PC-3 (cell line): ENCODE measurements around the gene RMC1. TPM values are rescaled to one million over a fixed set of nuclear protein-coding genes. Genes with fewer than 3 reads are reported as not detected.

ENCODE experiments used
- ATAC-seq: fragments of 200-7000 bp; cut with Tn5 transposase; 2 replicates; pipeline ENCODE4 v1.9.1; 2020; ENCODE audit warnings: mild to moderate bottlenecking, moderate library complexity
- BruUV-seq: library from RNA; stranded (reverse); fragments of 400-500 nt; replicated peaks from 2 replicates; lab custom pipeline; 2021; lab: Mats Ljungman, UMichigan
- CTCF ChIA-PET: fragments of 300-600 bp; sonication (Branson Sonifier 250); formaldehyde crosslinking; loops from one replicate; lab custom pipeline; 2022; ENCODE audit warnings: antibody characterized with exemption; lab: Charles Lee
- POLR2A ChIA-PET: fragments of 300-600 bp; sonication (Branson Sonifier 250); formaldehyde crosslinking; loops from one replicate; lab custom pipeline; 2022; ENCODE audit warnings: antibody characterized with exemption; ENCODE audit not compliant: unreplicated experiment; lab: Charles Lee
- DNase-seq: peaks from one replicate; pipeline ENCODE4 v3.0.0-alpha.2; 2015
- H2AFZ ChIP-seq: fragments of 300-600 bp; sonication (generic); 2 replicates; pipeline ENCODE4 v1.6.0; 2016; ENCODE audit warnings: antibody characterized with exemption, low read length
- H3F3A ChIP-seq: fragments of 300-600 bp; sonication (generic); one replicate; pipeline ENCODE4 v1.6.0; 2017; ENCODE audit warnings: antibody characterized with exemption, low read length, control low read depth, mild to moderate bottlenecking; ENCODE audit not compliant: unreplicated experiment
- H3K27ac ChIP-seq: fragments of 300-600 bp; sonication (generic); 2 replicates; pipeline ENCODE4 v1.5.1; 2016; ENCODE audit warnings: mild to moderate bottlenecking, low read length
- H3K27me3 ChIP-seq: fragments of 300-600 bp; sonication (generic); 2 replicates; pipeline ENCODE4 v1.6.1; 2016; ENCODE audit warnings: low read length, mixed read lengths
- H3K36me3 ChIP-seq: fragments of 300-600 bp; sonication (generic); 2 replicates; pipeline ENCODE4 v1.6.1; 2016; ENCODE audit warnings: low read depth, mixed run types, low read length, mixed read lengths
- H3K4me1 ChIP-seq: fragments of 300-600 bp; sonication (generic); 2 replicates; pipeline ENCODE4 v1.5.1; 2016; ENCODE audit warnings: low read length; ENCODE audit not compliant: insufficient read depth
- H3K4me2 ChIP-seq: fragments of 300-600 bp; sonication (generic); 2 replicates; pipeline ENCODE4 v1.6.0; 2016; ENCODE audit warnings: low read length
- H3K4me3 ChIP-seq: fragments of 300-600 bp; sonication (generic); 2 replicates; pipeline ENCODE4 v1.5.1; 2016; ENCODE audit warnings: mild to moderate bottlenecking, low read length, mixed read lengths
- H3K79me2 ChIP-seq: fragments of 300-600 bp; sonication (generic); 2 replicates; pipeline ENCODE4 v1.6.1; 2017; ENCODE audit warnings: low read length, mixed read lengths
- H3K9ac ChIP-seq: fragments of 300-600 bp; sonication (generic); 2 replicates; pipeline ENCODE4 v1.6.0; 2016; ENCODE audit warnings: mild to moderate bottlenecking, low read length
- H3K9me2 ChIP-seq: fragments of 300-600 bp; sonication (generic); replicated peaks from 2 replicates; pipeline ENCODE4 v1.6.1; 2016; ENCODE audit warnings: mixed run types, low read length, mixed read lengths
- H3K9me3 ChIP-seq: fragments of 300-600 bp; sonication (generic); 2 replicates; pipeline ENCODE4 v1.6.1; 2016; ENCODE audit warnings: low read length, mixed read lengths
- H4K20me1 ChIP-seq: fragments of 300-600 bp; sonication (generic); 2 replicates; pipeline ENCODE4 v1.6.1; 2016; ENCODE audit warnings: low read length, mixed read lengths
- CTCF ChIP-seq: fragments of 300-600 bp; sonication (generic); conservative IDR thresholded peaks from 2 replicates; pipeline ENCODE4 v1.5.1; 2017; ENCODE audit warnings: antibody characterized with exemption, low read depth, mild to moderate bottlenecking, low read length
- EZH2 ChIP-seq: fragments of 300-600 bp; sonication (generic); IDR thresholded peaks from one replicate; pipeline ENCODE4 v1.6.1; 2017; ENCODE audit warnings: antibody characterized with exemption, mild to moderate bottlenecking, low read length; ENCODE audit not compliant: unreplicated experiment
- EZH2phosphoT487 ChIP-seq: fragments of 300-600 bp; sonication (generic); IDR thresholded peaks from 2 replicates; pipeline ENCODE4 v1.6.1; 2018; ENCODE audit warnings: mild to moderate bottlenecking, antibody characterized with exemption, low read length, borderline replicate concordance
- intact Hi-C: fragments of 100-400 bp; cut with micrococcal nuclease; formaldehyde crosslinking; loops from 2 replicates; pipeline ENCODE4 v1.9.0; 2023
- total RNA-seq: library from RNA; depleted of rRNA; stranded (reverse); fragments of >200 nt; gene quantifications from 2 replicates; pipeline ENCODE4 v1.2.3, GENCODE V29; 2014

RMC1 gene
- total RNA-seq, 1 experiment from 2014 or later: 23.2 TPM

GRCh38 chr18:23524213-23524707 lies 20.9 kb downstream of the RMC1 start:
- ChIA-PET POLR2A (interaction anchor here (0.6 to 0.9 kb wide), 2 partner anchors 62 to 217 kb away, joined by 3 to 10 read pairs; no protein-coding TSS in a partner anchor), CTCF (no interaction called here)
- H3K9ac ChIP-seq: peak overlapping the region; percentile 48
- peaks cover 33% of the 10 kb centered on the region for H3K4me1 ChIP-seq
- peaks cover 52% of the 10 kb centered on the region for H3K36me3 ChIP-seq
- H3K9me2 ChIP-seq: no peaks in the 10 kb centered on the region
- DNase-seq: no peak
- no peaks in the 10 kb centered on the region for H3K27me3 ChIP-seq
- H4K20me1 ChIP-seq: no peaks in the 10 kb centered on the region
- TF ChIP-seq EZH2: no peak
- no peak for TF ChIP-seq CTCF
- TF ChIP-seq EZH2phosphoT487: no peak
- peaks cover 3% of the 10 kb centered on the region for H3F3A ChIP-seq
- H3K27ac ChIP-seq: peak overlapping the region; percentile 86
- H3K79me2 ChIP-seq: no peaks in the 10 kb centered on the region
- H3K9me3 ChIP-seq: no peaks in the 10 kb centered on the region
- no peak overlapping the region for H2AFZ ChIP-seq
- intact Hi-C loops: loop anchor here (5.0 kb wide), 1 partner anchor 63 kb away; the partner anchor contains the start of gene NPC1
- ATAC-seq: no peak
- peak overlapping the region; percentile 29; the same call in 1 of the 2 replicates for H3K4me3 ChIP-seq
- no TSS peak for BruUV-seq
- H3K4me2 ChIP-seq: peak overlapping the region; percentile 69

- Histone ChIP-seq H3K79me2 (no peaks in the 10 kb centered on the region), H3K4me3 (no peak overlapping the region), H4K20me1 (no peaks in the 10 kb centered on the region), H3K4me1 (peaks cover 48% of the 10 kb centered on the region), H3F3A (peaks cover 6% of the 10 kb centered on the region), H3K27me3 (no peaks in the 10 kb centered on the region), H3K9me2 (no peaks in the 10 kb centered on the region), H3K36me3 (peaks cover 55% of the 10 kb centered on the region), H3K27ac (no peak overlapping the region), H2AFZ (no peak overlapping the region), H3K4me2 (no peak overlapping the region), H3K9me3 (no peaks in the 10 kb centered on the region), H3K9ac (no peak overlapping the region)
- no peak for ATAC-seq
- CTCF ChIA-PET: no interaction called here
- TF ChIP-seq EZH2: no peak
- no peak for TF ChIP-seq EZH2phosphoT487
- no peak for TF ChIP-seq CTCF
- BruUV-seq: no TSS peak
- POLR2A ChIA-PET: no interaction called here
- DNase-seq: no peak
- intact Hi-C loops: no loop called here
These were observed 23.3 kb downstream of the RMC1 start for GRCh38 chr18:23526501-23527063.
